ENCODE data around the gene OR2H1. TPM values are rescaled to one million over a fixed set of nuclear protein-coding genes. Genes with fewer than 3 reads are reported as not detected.

Gene OR2H1
- polyA plus RNA-seq, 3 donors = not detected

GRCh38 chr6:29447670-29448069, 9.3 kb upstream of the OR2H1 start:
- Histone ChIP-seq H3K27ac (ENCODE audit: low read depth in 1 of 2, low read length in 2 of 2) (no peak overlapping the region), H3K9me3 (replicated peaks in 1 of 2; ENCODE audit: control insufficient read depth in 1 of 2, insufficient read depth in 1 of 2, low read length in 2 of 2) (peaks cover 0 to 3% of the 10 kb centered on the region in 2 donors), H3K4me3 (replicated peaks in 1 of 3; ENCODE audit: low read depth in 2 of 3, low read length in 3 of 3) (no peak overlapping the region), H3K27me3 (ENCODE audit: control insufficient read depth in 2 of 2, insufficient read depth in 2 of 2, low read length in 2 of 2) (no peaks in the 10 kb centered on the region), H2AFZ (ENCODE audit: insufficient read depth, low read depth, low read length, poor library complexity, severe bottlenecking) (no peak overlapping the region), H3K4me1 (ENCODE audit: control insufficient read depth in 1 of 2, insufficient read depth in 2 of 2, low read length in 2 of 2) (no peaks in the 10 kb centered on the region), H3K9ac (ENCODE audit: insufficient read depth, low read length, poor library complexity, severe bottlenecking) (no peak overlapping the region), H3K79me2 (ENCODE audit: insufficient read depth, low read length) (no peaks in the 10 kb centered on the region), H4K20me1 (ENCODE audit: insufficient read depth, low read length) (no peaks in the 10 kb centered on the region), H3K4me2 (replicated peaks; ENCODE audit: extremely low read depth, low read length, poor library complexity, severe bottlenecking) (no peak overlapping the region), H3K36me3 (replicated peaks in 1 of 2; ENCODE audit: control insufficient read depth in 1 of 2, insufficient read depth in 2 of 2, low read length in 2 of 2) (no peaks in the 10 kb centered on the region)
- intact Hi-C loops (cut with micrococcal nuclease) = no loop called here
- H3K27me3 Mint-ChIP-seq (ENCODE audit: low read depth in 3 of 3) = peaks cover 0 to 2% (median 2%) of the 10 kb centered on the region in 3 donors
- H3K4me3 Mint-ChIP-seq = no peak overlapping the region
- DNase-seq = no peak
- no peak overlapping the region for H3K27ac Mint-ChIP-seq
- H3K4me1 Mint-ChIP-seq = no peaks in the 10 kb centered on the region
- peaks cover 3 to 21% (median 11%) of the 10 kb centered on the region in 7 donors for H3K9me3 Mint-ChIP-seq
- no CpG with 5 or more reads among the region's 1 CpG for WGBS (ENCODE audit: insufficient coverage)
- H3K36me3 Mint-ChIP-seq = no peaks in the 10 kb centered on the region
- TF ChIP-seq CTCF (IDR thresholded peaks at IDR 0.05) = no peak

GRCh38 chr6:29451471-29452193, 5.3 kb upstream of the OR2H1 start:
- Mint-ChIP-seq H3K36me3 (no peaks in the 10 kb centered on the region), H3K27ac (no peak overlapping the region), H3K4me1 (no peaks in the 10 kb centered on the region), H3K27me3 (ENCODE audit: low read depth in 3 of 3) (peaks cover 0 to 3% (median 2%) of the 10 kb centered on the region in 3 donors), H3K4me3 (no peak overlapping the region), H3K9me3 (peaks cover 0 to 10% (median 2%) of the 10 kb centered on the region in 7 donors)
- Histone ChIP-seq H3K9ac (ENCODE audit: insufficient read depth, low read length, poor library complexity, severe bottlenecking) (no peak overlapping the region), H3K27me3 (ENCODE audit: control insufficient read depth in 2 of 2, insufficient read depth in 2 of 2, low read length in 2 of 2) (no peaks in the 10 kb centered on the region), H3K79me2 (ENCODE audit: insufficient read depth, low read length) (no peaks in the 10 kb centered on the region), H4K20me1 (ENCODE audit: insufficient read depth, low read length) (no peaks in the 10 kb centered on the region), H3K36me3 (replicated peaks in 1 of 2; ENCODE audit: control insufficient read depth in 1 of 2, insufficient read depth in 2 of 2, low read length in 2 of 2) (no peaks in the 10 kb centered on the region), H2AFZ (ENCODE audit: insufficient read depth, low read depth, low read length, poor library complexity, severe bottlenecking) (no peak overlapping the region), H3K9me3 (replicated peaks in 1 of 2; ENCODE audit: control insufficient read depth in 1 of 2, insufficient read depth in 1 of 2, low read length in 2 of 2) (no peaks in the 10 kb centered on the region), H3K4me3 (replicated peaks in 1 of 3; ENCODE audit: low read depth in 2 of 3, low read length in 3 of 3) (no peak overlapping the region), H3K4me1 (ENCODE audit: control insufficient read depth in 1 of 2, insufficient read depth in 2 of 2, low read length in 2 of 2) (no peaks in the 10 kb centered on the region), H3K27ac (ENCODE audit: low read depth in 1 of 2, low read length in 2 of 2) (no peak overlapping the region), H3K4me2 (replicated peaks; ENCODE audit: extremely low read depth, low read length, poor library complexity, severe bottlenecking) (no peak overlapping the region)
- no CpG with 5 or more reads among the region's 3 CpGs for WGBS (ENCODE audit: insufficient coverage)
- TF ChIP-seq CTCF (IDR thresholded peaks at IDR 0.05) = no peak
- no peak for DNase-seq
- intact Hi-C loops (cut with micrococcal nuclease) = no loop called here
